GM12875 (cell line): ENCODE measurements around the gene OR2A1.
"Not testable (repeated sequence)": the region's sequence is repeated elsewhere in the genome, so short reads cannot be mapped to it uniquely, and the experiment has no call there.

ENCODE experiments used
- H3K4me3 ChIP-seq: one replicate; pipeline ENCODE4 v1.5.1; 2011; ENCODE audit warnings: low read depth, low read length, control low read depth

OR2A1 gene, protein sequence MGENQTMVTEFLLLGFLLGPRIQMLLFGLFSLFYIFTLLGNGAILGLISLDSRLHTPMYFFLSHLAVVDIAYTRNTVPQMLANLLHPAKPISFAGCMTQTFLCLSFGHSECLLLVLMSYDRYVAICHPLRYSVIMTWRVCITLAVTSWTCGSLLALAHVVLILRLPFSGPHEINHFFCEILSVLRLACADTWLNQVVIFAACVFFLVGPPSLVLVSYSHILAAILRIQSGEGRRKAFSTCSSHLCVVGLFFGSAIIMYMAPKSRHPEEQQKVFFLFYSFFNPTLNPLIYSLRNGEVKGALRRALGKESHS

DNA sequence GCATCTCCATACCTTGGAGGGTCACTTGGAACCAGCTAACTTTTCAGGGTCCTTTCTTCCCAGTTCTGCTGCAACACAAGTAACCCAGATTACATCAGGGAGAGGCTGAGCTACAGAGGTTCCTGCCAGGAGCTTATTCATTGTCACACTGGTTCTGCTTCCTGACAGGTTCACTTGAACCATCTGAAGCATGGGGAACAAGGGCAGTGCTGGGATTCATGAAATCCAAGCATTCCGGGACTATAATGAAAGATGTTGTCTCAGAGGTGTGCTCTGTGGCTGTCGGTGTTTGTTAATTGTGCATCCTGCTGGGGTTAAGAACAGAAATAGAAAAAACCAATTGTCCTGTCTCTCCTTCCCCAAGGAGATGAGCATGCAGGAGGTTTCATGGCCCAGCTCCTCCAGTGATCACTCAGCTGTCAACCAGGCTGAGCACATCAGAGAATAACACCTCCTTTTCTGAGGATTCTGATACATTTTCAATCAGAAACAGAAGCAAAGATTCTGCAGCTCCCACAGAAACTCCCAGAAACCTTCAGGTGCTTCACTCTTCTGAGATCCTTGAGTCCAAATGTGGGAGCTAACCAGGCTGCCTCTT is at the start of gene OR2A1:
TSS of gene OR2A1 (plus strand) at position 548 of the 598 bp plus-strand sequence. CDS start 5,706 bp downstream, outside the sequence.
- H3K4me3 ChIP-seq, result not testable (repeated sequence)

DNA sequence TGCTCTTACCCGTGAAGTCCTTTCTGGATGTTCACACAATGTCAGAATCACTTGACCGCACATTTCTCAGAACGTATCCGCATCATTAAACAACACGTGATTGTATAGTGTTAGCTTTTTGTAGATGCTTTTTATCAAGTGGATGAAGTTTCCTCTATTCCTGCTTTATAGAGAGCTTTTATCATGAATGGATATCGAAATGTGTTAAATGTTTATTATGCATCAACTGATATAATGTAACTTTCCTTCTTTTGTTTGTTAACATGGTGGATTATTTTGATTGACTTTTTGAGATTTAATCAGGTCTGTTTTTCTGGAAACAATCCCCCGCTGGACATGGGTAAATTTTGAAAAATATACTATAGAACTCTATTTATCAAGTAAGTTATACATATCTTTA is 47.5 kb upstream of the OR2A1 start, which contains the start of gene OR2A7:
TSS of gene OR2A7 (minus strand) at position 101 of the 400 bp plus-strand sequence. CDS start 5,164 bp downstream, outside the sequence.
- H3K4me3 ChIP-seq, result not testable (repeated sequence)

- H3K4me3 ChIP-seq, result not testable (repeated sequence)
These were observed 43.0 kb upstream of the OR2A1 start, which contains the start of gene CTAGE8 for GRCh38 chr7:144269188-144269587. Gene CTAGE8 (minus strand): TSS chr7:144269288. CDS start chr7:144269250, 38 bp downstream.

DNA sequence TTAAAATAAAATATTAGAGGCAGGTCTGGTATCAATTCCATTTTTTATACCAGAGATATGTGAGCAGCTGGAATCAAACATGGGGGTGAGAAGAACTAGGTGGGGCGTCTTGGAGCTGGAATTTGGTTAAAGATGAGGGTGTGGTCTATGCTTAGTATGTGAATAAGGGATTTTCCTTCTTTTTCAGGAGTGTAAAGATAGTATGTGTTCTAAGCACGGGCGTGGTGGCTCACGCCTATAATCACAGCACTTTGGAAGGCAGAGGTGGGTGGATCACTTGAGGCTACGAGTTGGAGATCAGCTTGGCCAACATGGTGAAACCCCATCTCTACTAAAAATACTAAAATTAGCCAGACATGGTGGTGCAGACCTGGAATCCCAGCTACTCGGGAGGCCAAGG is 36.9 kb upstream of the OR2A1 start:
- not testable (repeated sequence) for H3K4me3 ChIP-seq

- H3K4me3 ChIP-seq, result not testable (repeated sequence)
These were observed 32.2 kb upstream of the OR2A1 start for GRCh38 chr7:144280010-144280409.

DNA sequence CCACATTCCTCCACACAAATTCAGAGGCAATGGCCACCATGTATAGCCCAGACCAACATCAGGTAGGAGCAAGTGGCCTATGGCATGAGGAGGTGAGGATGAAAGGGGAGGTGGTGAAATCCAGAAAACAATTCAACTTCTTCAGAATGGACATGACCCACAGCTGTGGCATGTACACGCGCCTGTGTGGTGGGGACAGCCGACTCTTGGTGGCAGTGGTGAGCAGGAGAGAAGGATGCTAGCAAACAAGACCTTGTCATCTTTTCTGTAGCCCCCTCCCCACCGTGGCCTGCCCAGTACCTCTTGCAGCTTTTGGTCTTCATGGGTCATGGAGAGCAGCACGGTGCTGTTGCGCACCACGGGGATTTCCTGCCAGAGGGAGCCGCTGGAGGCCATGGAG is 30.2 kb upstream of the OR2A1 start:
- H3K4me3 ChIP-seq, result not testable (repeated sequence)

GRCh38 chr7:144282490-144282889 is 29.7 kb upstream of the OR2A1 start:
- not testable (repeated sequence) for H3K4me3 ChIP-seq

GRCh38 chr7:144283716-144284115 is 28.5 kb upstream of the OR2A1 start:
- H3K4me3 ChIP-seq, result not testable (repeated sequence)

DNA sequence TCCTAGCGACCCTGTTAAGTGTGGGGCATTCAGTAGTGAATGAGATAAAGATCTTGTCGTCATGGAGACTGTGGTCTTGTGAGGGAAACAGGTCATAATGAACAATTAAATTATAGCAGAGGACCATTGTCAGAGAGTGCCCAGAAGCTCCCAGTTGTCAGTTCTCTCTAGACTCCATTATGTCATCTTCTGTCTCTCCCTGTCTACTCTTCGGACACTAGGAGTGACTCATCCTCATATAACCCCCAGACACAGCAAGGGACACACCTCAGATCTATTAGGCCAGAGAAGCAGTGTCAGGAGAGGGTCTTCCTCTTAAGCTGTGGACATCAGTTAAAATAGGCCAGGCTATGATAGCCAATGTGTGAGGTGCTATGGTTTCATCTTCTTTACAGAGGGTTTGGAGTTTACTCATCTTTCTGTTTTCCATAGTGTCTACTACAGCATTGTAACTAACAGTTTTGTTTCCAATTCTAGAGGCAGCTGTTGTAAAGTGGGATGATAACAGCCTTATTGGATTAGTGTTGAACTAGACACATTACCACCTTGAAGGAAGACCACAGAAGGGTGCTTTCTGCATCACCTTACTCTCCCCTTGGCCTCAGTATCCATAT is 24.9 kb upstream of the OR2A1 start:
- not testable (repeated sequence) for H3K4me3 ChIP-seq

- not testable (repeated sequence) for H3K4me3 ChIP-seq
These were observed 20.6 kb upstream of the OR2A1 start for GRCh38 chr7:144291607-144292006.

DNA sequence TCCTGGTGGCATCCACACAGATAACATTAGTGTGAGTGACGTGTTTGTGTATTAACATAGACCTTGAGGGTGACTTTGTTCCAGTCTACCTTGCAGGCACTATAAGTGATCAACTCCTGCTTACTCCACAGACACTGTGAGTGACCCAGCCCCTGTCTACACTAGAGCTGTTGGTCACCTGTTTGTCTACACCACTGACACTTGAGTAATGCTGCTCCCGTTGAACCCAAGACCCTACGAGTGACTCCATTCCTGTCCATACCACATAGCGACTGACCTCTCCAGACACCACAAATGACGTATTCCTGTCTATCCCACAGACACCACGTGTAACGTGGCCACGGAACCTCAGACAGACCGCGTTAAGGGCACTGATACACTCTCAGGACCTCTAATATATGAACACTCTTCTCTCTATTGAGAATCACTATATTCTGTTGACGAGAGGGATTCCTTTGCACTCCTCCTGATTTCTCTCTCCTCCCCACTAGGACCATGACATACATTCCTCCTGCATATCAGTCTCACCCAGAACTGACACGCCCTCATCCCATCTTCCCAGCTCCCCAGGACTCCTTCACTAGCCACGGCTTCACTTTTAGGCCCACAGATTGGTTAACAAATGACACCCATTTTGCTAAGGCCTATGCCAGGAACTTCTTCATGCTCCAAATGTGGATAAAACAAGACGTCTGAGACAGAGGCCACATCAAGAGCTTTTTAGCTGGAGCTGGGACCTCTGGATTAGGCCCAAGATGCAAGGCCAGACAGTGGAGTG is 19.6 kb upstream of the OR2A1 start:
- H3K4me3 ChIP-seq, result not testable (repeated sequence)

DNA sequence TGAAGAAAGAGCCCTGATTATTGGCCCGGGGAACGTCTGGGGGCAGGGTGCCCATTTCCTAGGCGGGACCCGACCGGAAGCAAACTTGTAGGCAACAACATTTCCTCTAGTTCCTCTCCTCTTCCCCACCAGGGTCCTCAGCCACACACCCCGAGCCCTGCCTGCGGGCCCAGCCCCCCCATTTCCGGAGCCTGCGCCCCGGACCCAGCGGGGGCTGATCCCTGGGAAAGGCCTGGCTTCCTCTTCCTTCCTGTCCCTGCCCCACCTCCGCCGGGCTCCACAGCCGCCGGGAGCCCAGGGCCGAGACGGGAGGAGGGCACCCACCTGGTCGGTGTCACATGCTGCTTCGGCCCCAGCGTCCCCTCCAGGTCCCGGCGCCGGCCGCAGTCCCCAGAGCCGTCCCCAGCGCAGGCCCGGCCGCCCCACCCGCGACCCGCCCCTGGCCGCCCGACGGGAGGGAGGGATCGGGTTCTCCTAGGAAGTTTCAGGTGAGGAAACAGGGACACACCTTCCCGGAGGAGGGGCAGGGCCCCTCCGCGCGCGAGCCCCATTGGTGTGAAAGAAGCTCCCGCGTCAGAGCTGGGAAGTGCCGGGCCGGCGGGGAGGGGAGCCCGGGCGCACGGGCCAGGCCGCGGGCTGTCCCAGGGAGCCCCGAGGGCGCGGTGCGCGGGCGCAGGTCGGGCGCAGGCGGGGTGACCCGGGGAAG is 18.3 kb upstream of the OR2A1 start:
- H3K4me3 ChIP-seq, result not testable (repeated sequence)

DNA sequence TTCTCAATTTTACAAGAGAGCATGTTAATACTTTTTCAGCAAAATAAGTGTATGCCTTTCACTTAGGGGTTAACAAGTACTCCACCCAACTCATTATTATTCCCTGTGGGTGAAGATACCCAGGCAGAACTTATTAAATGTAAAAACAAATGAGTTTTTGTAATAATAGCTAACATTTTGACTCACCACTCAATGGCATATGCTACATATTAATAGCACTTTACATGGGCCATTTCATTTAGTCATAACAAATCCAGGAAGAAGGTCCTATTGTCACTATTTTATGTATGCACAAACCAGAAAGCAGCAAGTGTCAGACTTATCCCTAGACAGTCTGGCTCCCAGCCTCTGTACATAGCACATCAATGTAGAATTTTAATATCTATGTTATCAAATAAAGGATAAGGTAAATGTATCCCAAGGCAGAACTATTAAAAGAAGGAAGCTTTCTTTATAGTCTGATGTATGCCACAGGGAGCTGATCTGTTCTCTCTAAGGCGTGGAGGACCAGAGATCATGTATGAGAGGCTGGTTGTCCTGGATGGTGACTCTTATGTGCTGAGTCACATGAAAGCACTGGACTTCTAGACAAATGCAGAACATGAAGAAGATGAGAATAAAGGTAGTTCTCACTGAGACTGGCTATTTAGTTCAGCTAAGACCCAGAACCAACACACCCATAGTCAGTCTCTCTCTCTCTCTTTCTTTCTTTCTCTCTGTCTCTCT is 9.5 kb upstream of the OR2A1 start:
- not testable (repeated sequence) for H3K4me3 ChIP-seq

DNA sequence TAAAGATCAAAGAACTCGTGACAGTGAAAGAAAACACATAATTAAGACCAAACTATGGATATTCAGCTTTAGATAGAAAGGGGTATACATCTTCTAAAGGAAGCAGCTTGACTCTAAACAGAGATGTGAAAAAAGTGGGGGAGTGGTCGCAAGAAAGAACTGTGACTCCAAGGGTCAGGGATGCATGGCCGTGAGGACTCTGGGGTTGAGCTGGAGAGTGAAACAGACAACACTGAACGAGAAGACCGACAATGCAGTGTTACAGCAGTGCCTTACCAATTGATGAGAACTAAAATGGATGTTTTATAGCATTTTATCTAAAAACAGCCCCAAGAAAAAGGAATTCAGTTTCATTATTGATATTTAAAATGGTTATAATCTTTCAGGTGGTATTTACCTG is 8.6 kb upstream of the OR2A1 start:
- H3K4me3 ChIP-seq, result not testable (repeated sequence)

GRCh38 chr7:144305156-144305555 is 7.1 kb upstream of the OR2A1 start:
- H3K4me3 ChIP-seq, result not testable (repeated sequence)

DNA sequence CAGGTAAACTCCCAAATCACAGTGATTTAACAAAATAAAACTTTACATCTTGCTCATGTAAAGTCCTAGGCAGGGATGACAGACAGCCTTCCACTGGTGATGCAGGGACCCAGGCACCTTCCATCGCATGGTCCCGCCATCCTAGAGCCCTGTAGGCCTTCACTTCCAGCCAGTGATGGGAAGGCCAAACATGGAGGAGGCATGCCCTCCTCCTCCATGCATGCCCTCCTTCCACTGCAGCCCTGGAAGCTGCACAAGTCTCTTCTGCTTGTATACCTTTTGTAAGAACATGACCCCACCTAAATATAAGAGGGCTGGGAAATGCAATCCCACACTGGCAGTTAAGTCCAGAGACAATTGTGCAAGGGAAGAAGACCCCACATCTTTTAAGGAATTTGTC is 2.5 kb upstream of the OR2A1 start:
- H3K4me3 ChIP-seq, result not testable (repeated sequence)

DNA sequence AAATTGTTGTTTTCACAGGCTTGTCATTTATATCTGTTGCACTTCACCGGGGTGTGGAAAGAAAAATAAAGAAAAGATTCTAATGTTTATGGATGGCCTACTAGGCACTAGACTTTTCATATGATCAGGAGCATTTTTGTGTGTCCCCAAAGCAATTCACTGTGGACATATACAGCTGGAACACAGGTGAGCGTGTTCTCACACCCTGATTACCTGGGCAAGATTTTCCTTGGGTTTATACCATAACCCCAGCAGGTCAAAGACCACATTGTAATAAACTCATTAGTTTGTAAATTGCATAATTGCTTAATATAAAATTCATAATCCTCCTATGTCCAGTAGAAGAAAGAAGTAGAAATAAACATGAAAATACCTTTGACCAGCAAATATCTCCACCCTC is 1.0 kb upstream of the OR2A1 start:
- H3K4me3 ChIP-seq, result not testable (repeated sequence)

DNA sequence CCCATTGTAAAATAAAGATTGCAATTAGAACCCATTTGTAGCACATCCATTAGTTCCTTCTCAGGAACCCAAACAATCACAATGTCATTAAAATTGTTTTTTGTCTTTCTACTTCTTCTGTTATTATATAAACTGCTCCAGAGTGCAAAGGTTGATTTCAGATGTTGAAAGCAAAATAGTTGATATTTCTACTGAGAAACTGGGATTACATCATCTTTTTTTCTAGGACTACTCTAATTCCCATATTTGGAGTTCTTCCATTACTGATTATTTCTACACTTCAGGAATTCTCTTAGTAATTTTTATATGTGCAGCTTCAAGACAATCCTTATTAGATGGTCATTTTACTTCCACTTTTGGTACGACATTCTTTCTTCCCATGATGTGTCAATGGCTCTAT is 5.3 kb downstream of the OR2A1 start:
- not testable (repeated sequence) for H3K4me3 ChIP-seq

DNA sequence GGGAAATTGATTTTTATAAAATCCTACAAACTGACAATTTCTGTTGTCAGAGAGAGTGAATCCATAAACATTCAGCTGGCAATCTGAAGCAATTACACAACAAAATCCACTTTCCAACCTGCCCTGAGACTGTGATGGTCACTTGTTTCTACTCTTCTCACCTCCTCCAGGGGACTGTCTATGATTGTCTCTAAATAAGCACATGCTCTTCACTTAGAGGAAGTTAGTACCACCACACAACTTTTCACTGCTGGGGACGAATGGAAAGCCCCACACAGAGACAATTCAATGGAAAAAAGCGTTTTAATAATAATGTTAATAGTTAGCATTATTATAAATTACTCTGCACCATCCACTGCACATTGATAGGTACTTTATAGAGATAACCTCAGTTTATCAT is 7.3 kb downstream of the OR2A1 start:
- not testable (repeated sequence) for H3K4me3 ChIP-seq
